ENCODE data around the gene PAK1.

GRCh38 chr11:77396305-77396704 lies 77.6 kb downstream of the PAK1 start:
- TF ChIP-seq BHLHE40 (IDR thresholded peaks at IDR 0.05; ENCODE audit: low read depth, low read length) (no peak), CTCF (conservative IDR thresholded peaks at IDR 0.05; ENCODE audit: low read depth, low read length) (no peak), RCOR1 (IDR thresholded peaks at IDR 0.05; ENCODE audit: insufficient replicate concordance, low read length) (no peak), RFX5 (IDR thresholded peaks at IDR 0.05; ENCODE audit: low read depth, low read length) (no peak), RAD21 (IDR thresholded peaks at IDR 0.05; ENCODE audit: low read length) (no peak), CEBPB (IDR thresholded peaks at IDR 0.05; ENCODE audit: low read depth, low read length) (no peak), POLR2A (IDR thresholded peaks at IDR 0.05; ENCODE audit: low read depth, low read length) (no peak), FOS (IDR thresholded peaks at IDR 0.05; ENCODE audit: low read depth, low read length) (no peak), CHD1 (IDR thresholded peaks at IDR 0.05; ENCODE audit: low read depth, low read length) (no peak), MAZ (IDR thresholded peaks at IDR 0.05; ENCODE audit: borderline replicate concordance, low read depth, low read length) (no peak), SMC3 (IDR thresholded peaks at IDR 0.05; ENCODE audit: low read depth, low read length) (no peak)

All from IMR-90 (cell line).